Measurements from ENCODE around the gene USP4.
"Not testable (repeated sequence)": the region's sequence is repeated elsewhere in the genome, so short reads cannot be mapped to it uniquely, and the experiment has no call there.

Gene USP4

GRCh38 chr3:49351521-49352011, 11.7 kb upstream of the USP4 start:
- DNase-seq = no peak

- no peak for DNase-seq
These were observed 9.7 kb upstream of the USP4 start for GRCh38 chr3:49349348-49350114.

GRCh38 chr3:49348361-49348760, 8.5 kb upstream of the USP4 start:
- DNase-seq = not testable (repeated sequence)

GRCh38 chr3:49346797-49347251, 7.0 kb upstream of the USP4 start:
- DNase-seq = no peak

- no peak for DNase-seq
These were observed 3.3 kb upstream of the USP4 start for GRCh38 chr3:49343163-49343562.

GRCh38 chr3:49341996-49342395, 2.1 kb upstream of the USP4 start:
- DNase-seq = no peak

- DNase-seq = peak in 1 of 2 donors; percentile 21
These were observed 292 bp downstream of the USP4 start for GRCh38 chr3:49339581-49339940.

- DNase-seq = no peak
These were observed 5.8 kb downstream of the USP4 start for GRCh38 chr3:49333916-49334633.

- peak; percentile 52 to 58 for DNase-seq
These were observed 6.8 kb downstream of the USP4 start for GRCh38 chr3:49333091-49333490.

- no peak for DNase-seq
These were observed 10.7 kb downstream of the USP4 start for GRCh38 chr3:49329186-49329585.

GRCh38 chr3:49328350-49328749, 11.5 kb downstream of the USP4 start:
- DNase-seq = not testable (repeated sequence)

- DNase-seq = no peak
These were observed 12.4 kb downstream of the USP4 start for GRCh38 chr3:49327485-49327884.

- no peak for DNase-seq
These were observed 15.1 kb downstream of the USP4 start for GRCh38 chr3:49324768-49325167.

- DNase-seq = no peak
These were observed 23.0 kb downstream of the USP4 start for GRCh38 chr3:49316696-49317457.

- DNase-seq = no peak
These were observed 25.8 kb downstream of the USP4 start for GRCh38 chr3:49313896-49314688.

GRCh38 chr3:49311283-49311682, 28.6 kb downstream of the USP4 start:
- no peak for DNase-seq

- DNase-seq = no peak
These were observed 29.2 kb downstream of the USP4 start for GRCh38 chr3:49310677-49311076.

- no peak for DNase-seq
These were observed 34.2 kb downstream of the USP4 start for GRCh38 chr3:49305608-49306007.

- no peak for DNase-seq
These were observed 37.2 kb downstream of the USP4 start for GRCh38 chr3:49302613-49303012.

GRCh38 chr3:49300595-49300994, 39.3 kb downstream of the USP4 start:
- DNase-seq = no peak

GRCh38 chr3:49298511-49298910, 41.3 kb downstream of the USP4 start:
- no peak for DNase-seq

- DNase-seq = no peak
These were observed 43.0 kb downstream of the USP4 start for GRCh38 chr3:49296781-49297411.

All from CD4-positive, alpha-beta T cell treated with Interleukin-1 beta for 1 hour (primary cell).